Fibroblast of villous mesenchyme (primary cell): ENCODE data around the gene ZSCAN22. TPM values are rescaled to one million over a fixed set of nuclear protein-coding genes. Genes with fewer than 3 reads are reported as not detected.
A peak's percentile ranks its signal among the peaks of the same experiment; 100 is the strongest.
"Not testable (repeated sequence)": the region's sequence is repeated elsewhere in the genome, so short reads cannot be mapped to it uniquely, and the experiment has no call there.

Experiments used
- DNase-seq: peaks from one replicate; pipeline ENCODE4 v3.0.0-alpha.2; 2010; ENCODE audit warnings: low read depth
- H3K4me3 ChIP-seq: 2 replicates; pipeline ENCODE4 v1.5.1; 2011; ENCODE audit warnings: low read depth, mild to moderate bottlenecking, low read length
- CTCF ChIP-seq: IDR thresholded peaks from 2 replicates; pipeline ENCODE4 v1.5.1; 2012; ENCODE audit warnings: low read depth, mild to moderate bottlenecking, low read length; ENCODE audit not compliant: insufficient read depth
- total RNA-seq: library from RNA; depleted of rRNA; stranded (reverse); fragments of >200 nt; gene quantifications from 2 replicates; pipeline ENCODE4 v1.2.3, GENCODE V29; 2012

ZSCAN22 gene
- total RNA-seq, 1 donor = 3.0 TPM

GRCh38 chr19:58364146-58364545 lies 37.4 kb downstream of the ZSCAN22 start:
- DNase-seq = no peak
- TF ChIP-seq CTCF = no peak
- no peak overlapping the region for H3K4me3 ChIP-seq

- TF ChIP-seq CTCF = no peak
- no peak for DNase-seq
- no peak overlapping the region for H3K4me3 ChIP-seq
Observed at GRCh38 chr19:58366585-58367430, 40.0 kb downstream of the ZSCAN22 start.

- no peak for TF ChIP-seq CTCF
- no peak for DNase-seq
- no peak overlapping the region for H3K4me3 ChIP-seq
Observed at GRCh38 chr19:58367698-58368454, 41.1 kb downstream of the ZSCAN22 start.

GRCh38 chr19:58368561-58369360 lies 42.0 kb downstream of the ZSCAN22 start:
- no peak for DNase-seq
- TF ChIP-seq CTCF = no peak
- H3K4me3 ChIP-seq = no peak overlapping the region

GRCh38 chr19:58372311-58373133 lies 45.7 kb downstream of the ZSCAN22 start:
- peak; percentile 15 for TF ChIP-seq CTCF
- no peak overlapping the region for H3K4me3 ChIP-seq
- DNase-seq = no peak

- no peak for TF ChIP-seq CTCF
- no peak overlapping the region for H3K4me3 ChIP-seq
- peak; percentile 16 for DNase-seq
Observed at GRCh38 chr19:58374200-58374599, 47.4 kb downstream of the ZSCAN22 start.

GRCh38 chr19:58376724-58377123 lies 49.9 kb downstream of the ZSCAN22 start:
- not testable (repeated sequence) for H3K4me3 ChIP-seq, DNase-seq
